ENCODE results near the gene CEACAM18.

The CEACAM18 gene

DNA sequence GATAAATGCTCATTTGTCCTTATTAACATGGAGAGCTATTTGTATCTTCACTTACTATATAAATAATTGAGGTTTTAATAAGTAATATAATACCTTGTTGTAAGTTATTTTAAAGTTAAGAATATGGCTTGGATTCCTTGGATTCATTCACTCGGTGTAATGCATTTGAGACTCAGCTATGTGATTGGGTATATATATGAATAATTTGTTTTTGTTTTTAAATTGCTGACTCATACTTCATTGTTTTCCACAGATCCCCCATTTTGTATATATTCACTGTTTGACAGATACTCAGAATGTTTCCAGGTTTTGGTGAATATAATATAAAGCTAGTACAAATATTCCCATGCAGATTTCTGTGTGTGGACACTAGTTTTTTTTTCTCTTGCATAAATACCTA lies 6.8 kb upstream of the CEACAM18 start:
- ATAC-seq (ENCODE audit: low read depth) (no peak), DNase-seq (ENCODE audit: low spot score) (no peak)
- TF ChIP-seq CTCF (IDR thresholded peaks at IDR 0.05; ENCODE audit: poor library complexity, severe bottlenecking) = no peak
- no peaks in the 10 kb centered on the region for H3K36me3 ChIP-seq (ENCODE audit: low read depth)
- H3K9me3 ChIP-seq (ENCODE audit: severe bottlenecking) = no peaks in the 10 kb centered on the region
- H3K4me3 ChIP-seq (ENCODE audit: severe bottlenecking) = no peak overlapping the region
- H3K27ac ChIP-seq (ENCODE audit: poor library complexity, severe bottlenecking) = no peak overlapping the region
- peaks cover 11% of the 10 kb centered on the region for H3K27me3 ChIP-seq (ENCODE audit: insufficient read depth, poor library complexity, severe bottlenecking)
- no peaks in the 10 kb centered on the region for H3K4me1 ChIP-seq (ENCODE audit: insufficient read depth, poor library complexity, severe bottlenecking)

DNA sequence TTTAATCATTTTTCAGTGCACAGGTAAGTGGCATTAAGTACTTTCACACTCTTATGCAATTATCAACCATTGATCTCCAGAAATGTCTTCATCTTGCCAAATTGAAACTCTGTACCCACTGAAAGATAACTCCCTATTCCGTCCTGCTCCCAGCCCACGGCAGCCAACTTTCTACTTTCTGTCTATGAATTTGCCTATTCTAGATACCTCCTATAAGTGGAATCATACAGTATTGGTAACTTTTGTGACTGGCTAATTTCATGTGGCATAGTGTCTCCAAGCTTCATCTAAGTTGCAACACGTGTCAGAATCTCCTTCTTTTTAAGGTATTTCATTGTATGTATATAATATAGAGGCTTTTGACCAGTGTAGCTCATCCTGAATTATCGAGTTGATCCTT lies 5.7 kb upstream of the CEACAM18 start:
- H3K4me3 ChIP-seq (ENCODE audit: severe bottlenecking) = no peak overlapping the region
- DNase-seq (ENCODE audit: low spot score) (no peak), ATAC-seq (ENCODE audit: low read depth) (no peak)
- no peak for TF ChIP-seq CTCF (IDR thresholded peaks at IDR 0.05; ENCODE audit: poor library complexity, severe bottlenecking)
- H3K27ac ChIP-seq (ENCODE audit: poor library complexity, severe bottlenecking) = no peak overlapping the region
- H3K4me1 ChIP-seq (ENCODE audit: insufficient read depth, poor library complexity, severe bottlenecking) = no peaks in the 10 kb centered on the region
- no peaks in the 10 kb centered on the region for H3K9me3 ChIP-seq (ENCODE audit: severe bottlenecking)
- no peaks in the 10 kb centered on the region for H3K36me3 ChIP-seq (ENCODE audit: low read depth)
- peaks cover 5% of the 10 kb centered on the region for H3K27me3 ChIP-seq (ENCODE audit: insufficient read depth, poor library complexity, severe bottlenecking)

DNA sequence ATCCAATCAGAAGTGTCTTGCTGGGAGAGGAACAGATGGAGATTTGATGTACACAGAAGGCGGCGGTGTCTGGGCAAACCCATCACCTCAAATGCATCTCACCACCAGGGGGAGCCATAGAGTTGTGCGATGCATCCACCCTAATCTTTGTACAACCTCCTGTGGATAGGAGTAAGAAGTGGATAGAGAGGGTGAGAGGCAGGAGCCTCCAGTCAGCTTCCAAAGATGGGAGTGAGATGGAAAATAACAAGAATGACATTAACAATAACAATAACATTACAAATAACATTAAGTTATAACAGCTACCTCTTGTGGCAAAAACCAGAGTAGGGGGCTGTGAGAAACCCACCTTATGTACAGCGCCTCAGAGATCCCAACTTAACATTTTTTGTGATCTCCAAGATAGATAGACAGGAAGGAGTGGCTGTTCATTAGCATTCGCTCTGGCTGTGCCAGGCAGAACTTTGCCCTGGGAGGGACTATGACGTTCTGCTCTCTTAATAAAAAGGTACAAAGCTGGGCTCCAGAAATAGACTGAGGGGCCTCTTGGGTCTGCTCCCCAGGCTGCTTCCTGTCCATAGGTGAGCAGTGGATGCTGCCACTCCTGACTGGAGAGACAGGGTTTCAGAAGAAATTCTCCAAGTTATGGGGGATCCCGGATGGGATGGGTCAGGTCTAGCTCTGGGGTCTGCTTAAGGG lies 5.2 kb upstream of the CEACAM18 start:
- H3K27ac ChIP-seq (ENCODE audit: poor library complexity, severe bottlenecking) = no peak overlapping the region
- H3K4me1 ChIP-seq (ENCODE audit: insufficient read depth, poor library complexity, severe bottlenecking) = no peaks in the 10 kb centered on the region
- peak; percentile 86 for TF ChIP-seq CTCF (IDR thresholded peaks at IDR 0.05; ENCODE audit: poor library complexity, severe bottlenecking)
- H3K9me3 ChIP-seq (ENCODE audit: severe bottlenecking) = no peaks in the 10 kb centered on the region
- H3K27me3 ChIP-seq (ENCODE audit: insufficient read depth, poor library complexity, severe bottlenecking) = peaks cover 4% of the 10 kb centered on the region
- DNase-seq (ENCODE audit: low spot score) (no peak), ATAC-seq (ENCODE audit: low read depth) (peak; percentile 66)
- no peak overlapping the region for H3K4me3 ChIP-seq (ENCODE audit: severe bottlenecking)
- no peaks in the 10 kb centered on the region for H3K36me3 ChIP-seq (ENCODE audit: low read depth)

- H3K27ac ChIP-seq (ENCODE audit: poor library complexity, severe bottlenecking) = no peak overlapping the region
- H3K36me3 ChIP-seq (ENCODE audit: low read depth) = no peaks in the 10 kb centered on the region
- no peak for DNase-seq (ENCODE audit: low spot score)
- H3K9me3 ChIP-seq (ENCODE audit: severe bottlenecking) = no peaks in the 10 kb centered on the region
- H3K4me3 ChIP-seq (ENCODE audit: severe bottlenecking) = no peak overlapping the region
- TF ChIP-seq CTCF (IDR thresholded peaks at IDR 0.05; ENCODE audit: poor library complexity, severe bottlenecking) = no peak
- H3K4me1 ChIP-seq (ENCODE audit: insufficient read depth, poor library complexity, severe bottlenecking) = no peaks in the 10 kb centered on the region
- ATAC-seq (ENCODE audit: low read depth) = no peak
- peaks cover 4% of the 10 kb centered on the region for H3K27me3 ChIP-seq (ENCODE audit: insufficient read depth, poor library complexity, severe bottlenecking)
These were observed 2.2 kb upstream of the CEACAM18 start for GRCh38 chr19:51476164-51476563.

DNA sequence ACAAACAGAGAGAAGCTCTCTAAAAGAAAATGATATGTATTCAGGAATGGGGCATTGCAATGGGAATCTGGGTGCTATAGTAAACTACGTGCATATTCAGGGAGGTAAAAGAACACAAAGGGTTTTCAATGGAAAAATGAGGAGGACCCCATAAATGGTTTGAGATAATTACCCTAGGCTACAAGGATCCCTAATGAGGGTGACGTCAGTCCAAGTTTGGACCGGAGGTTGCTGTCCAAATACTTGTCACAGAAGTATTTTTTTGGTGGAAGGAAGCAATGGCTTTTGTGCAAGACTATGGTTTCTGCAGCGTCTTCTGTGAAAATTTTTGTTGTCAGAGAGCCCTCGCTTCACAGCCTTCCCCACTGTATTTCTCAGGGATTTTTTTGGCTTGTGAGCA lies 995 bp upstream of the CEACAM18 start:
- H3K4me1 ChIP-seq (ENCODE audit: insufficient read depth, poor library complexity, severe bottlenecking) = no peaks in the 10 kb centered on the region
- no peaks in the 10 kb centered on the region for H3K36me3 ChIP-seq (ENCODE audit: low read depth)
- H3K27ac ChIP-seq (ENCODE audit: poor library complexity, severe bottlenecking) = no peak overlapping the region
- no peak overlapping the region for H3K4me3 ChIP-seq (ENCODE audit: severe bottlenecking)
- ATAC-seq (ENCODE audit: low read depth) = no peak
- no peak for TF ChIP-seq CTCF (IDR thresholded peaks at IDR 0.05; ENCODE audit: poor library complexity, severe bottlenecking)
- no peaks in the 10 kb centered on the region for H3K9me3 ChIP-seq (ENCODE audit: severe bottlenecking)
- H3K27me3 ChIP-seq (ENCODE audit: insufficient read depth, poor library complexity, severe bottlenecking) = peaks cover 4% of the 10 kb centered on the region
- no peak for DNase-seq (ENCODE audit: low spot score)

Measured in RWPE2 (cell line).